Pancreas (tissue), 10 donors: ENCODE measurements around the gene CNDP1. TPM values are rescaled to one million over a fixed set of nuclear protein-coding genes. Genes with fewer than 3 reads are reported as not detected.

ENCODE experiments used
- ATAC-seq, 4 donors: fragments of 200-7000 bp; cut with Tn5 transposase; one replicate each; pipeline versions ENCODE4 v1.8.0 to v1.9.1; 2020; ENCODE audit warnings: mild to moderate bottlenecking in 4 of 4, moderate library complexity in 4 of 4
- DNase-seq, 6 donors: peaks; one replicate each; pipeline ENCODE4 v3.0.0-alpha.2; 2020
- FAIRE-seq: peaks from 2 replicates; lab custom pipeline; 2012; peaks lifted over from hg19 to GRCh38; lab: Jason Lieb, UNC
- H3K27ac ChIP-seq, 4 donors: fragments of 200-600 bp; sonication (generic); 1 replicate in 3 of 4; 2 replicates in 1 of 4; pipeline versions ENCODE4 v1.5.0 to v1.8.0; 2020
- H3K27me3 ChIP-seq, 4 donors: fragments of 200-600 bp; one replicate each; pipeline ENCODE4 v1.8.0; 2021
- H3K36me3 ChIP-seq, 3 donors: fragments of 200-600 bp; sonication (generic) in 1 of 3; one replicate each; pipeline versions ENCODE4 v1.5.0 to v1.8.0; 2020 to 2021
- H3K4me1 ChIP-seq, 3 donors: fragments of 200-600 bp; one replicate each; pipeline ENCODE4 v1.8.0; 2021
- H3K4me3 ChIP-seq, 4 donors: fragments of 200-600 bp; sonication (generic) in 2 of 4; one replicate each; pipeline versions ENCODE4 v1.5.0 to v1.8.0; 2020 to 2021
- H3K9me3 ChIP-seq, 4 donors: fragments of 200-600 bp; one replicate each; pipeline ENCODE4 v1.8.0; 2021
- CTCF ChIP-seq, 4 donors: fragments of 200-600 bp; sonication (generic) in 3 of 4; IDR thresholded peaks; one replicate each; pipeline versions ENCODE4 v1.5.0 to v1.8.0; 2021; ENCODE audit warnings: antibody characterized with exemption in 4 of 4
- WGBS, 2 donors: extraction: QIAGEN DNeasy Blood & Tissue Kit; methylation state at CpG; one replicate each; pipeline ENCODE4 v1.1.7; 2013; 5-methylcytosine and 5-hydroxymethylcytosine counted together
- intact Hi-C, 3 donors: fragments of 100-400 bp; cut with DNase I; formaldehyde crosslinking; loops; one replicate each; pipeline versions ENCODE4 v1.11.1 to v1.14.2; 2022
- polyA plus RNA-seq, 2 donors: library from polyadenylated mRNA; stranded (reverse); fragments of 200-250 nt; gene quantifications; one replicate each; pipeline ENCODE4 v1.2.3, GENCODE V29; 2013
- total RNA-seq, 6 donors: library from RNA; stranded (reverse); fragmentation: NEBNext Ultra II Directional in 4 of 6; extraction: Animal tissue kit (Norgen Biotek cat#: 25700) in 4 of 6; gene quantifications; one replicate each; pipeline versions ENCODE4 v1.2.1 to v1.2.4, GENCODE V29; 2021 to 2023
- donor health status: healthy with polysubstance abuse.
- donor health status: DM: no; HTN: no; CAD: no; lungs with moderate emphysema.
- donor health status: DM: no; HTN: no; CAD: no.
- donor health status: control.
- donor health status: control.
- donor health status: Bipolar disorder and iron deficiency.
- donor health status: DM: yes; HTN: yes; CAD: no.
- donor health status: DM: no; HTN: no; CAD: no.
- donor health status: DM: no; HTN: no; CAD: no.
- donor health status: DM: yes; HTN: yes; CAD: no.

The CNDP1 gene
- total and polyA plus RNA-seq, 8 donors, result 0.09 to 0.84 (median 0.21) TPM; not detected in 2

- no peaks in the 10 kb centered on the region for H3K9me3 ChIP-seq
- DNase-seq (no peak), FAIRE-seq (no peak), ATAC-seq (peak in 3 of 4 donors; percentile 43 to 64 (median 57))
- H3K27ac ChIP-seq, result no peak overlapping the region
- 47 to 50% methylated on average over 9 of the region's 9 CpGs for WGBS, 2 donors
- H3K4me1 ChIP-seq, result peaks cover 0 to 5% (median 0%) of the 10 kb centered on the region in 3 donors
- no peak overlapping the region for H3K4me3 ChIP-seq
- intact Hi-C loops, result no loop called here
- TF ChIP-seq CTCF (IDR thresholded peaks at IDR 0.05), result no peak
- H3K36me3 ChIP-seq, result no peaks in the 10 kb centered on the region
- no peaks in the 10 kb centered on the region for H3K27me3 ChIP-seq
Measured at GRCh38 chr18:74626049-74626874, 92.0 kb downstream of the CNDP1 start.

DNA sequence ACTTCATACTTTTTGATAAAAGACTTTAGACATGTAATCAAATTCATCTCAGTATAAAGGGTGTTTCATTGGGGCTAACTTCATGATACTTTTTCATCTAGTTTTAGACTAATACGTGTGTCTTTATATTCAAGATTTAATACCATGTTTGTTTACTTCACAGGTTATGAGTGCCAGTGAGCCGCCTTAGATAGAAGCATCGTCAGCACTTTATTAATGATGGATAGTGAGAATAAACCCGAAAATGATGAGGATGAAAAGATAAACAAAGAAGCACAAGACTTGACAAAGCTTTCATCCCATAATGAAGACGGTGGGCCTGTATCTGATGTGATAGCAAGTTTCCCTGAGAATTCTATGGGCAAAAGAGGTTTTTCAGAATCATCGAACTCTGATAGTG, 96.5 kb downstream of the CNDP1 start:
- DNase-seq (no peak), ATAC-seq (no peak), FAIRE-seq (no peak)
- 87 to 93% methylated on average over 6 of the region's 6 CpGs for WGBS, 2 donors
- intact Hi-C loops, result no loop called here
- Histone ChIP-seq H3K4me3 (no peak overlapping the region), H3K27me3 (no peaks in the 10 kb centered on the region), H3K4me1 (peaks cover 0 to 5% (median 0%) of the 10 kb centered on the region in 3 donors), H3K27ac (no peak overlapping the region), H3K9me3 (no peaks in the 10 kb centered on the region), H3K36me3 (peaks cover 0 to 7% (median 0%) of the 10 kb centered on the region in 3 donors)
- no peak for TF ChIP-seq CTCF (IDR thresholded peaks at IDR 0.05)

- FAIRE-seq (no peak), ATAC-seq (no peak), DNase-seq (no peak)
- 77 to 85% methylated on average over 2 of the region's 2 CpGs for WGBS, 2 donors
- Histone ChIP-seq H3K36me3 (peaks cover 0 to 7% (median 0%) of the 10 kb centered on the region in 3 donors), H3K9me3 (no peaks in the 10 kb centered on the region), H3K4me3 (no peak overlapping the region), H3K4me1 (peaks cover 0 to 1% (median 0%) of the 10 kb centered on the region in 3 donors), H3K27ac (no peak overlapping the region), H3K27me3 (no peaks in the 10 kb centered on the region)
- intact Hi-C loops, result no loop called here
- TF ChIP-seq CTCF (IDR thresholded peaks at IDR 0.05), result no peak
Measured at GRCh38 chr18:74631212-74631611, 96.9 kb downstream of the CNDP1 start.

DNA sequence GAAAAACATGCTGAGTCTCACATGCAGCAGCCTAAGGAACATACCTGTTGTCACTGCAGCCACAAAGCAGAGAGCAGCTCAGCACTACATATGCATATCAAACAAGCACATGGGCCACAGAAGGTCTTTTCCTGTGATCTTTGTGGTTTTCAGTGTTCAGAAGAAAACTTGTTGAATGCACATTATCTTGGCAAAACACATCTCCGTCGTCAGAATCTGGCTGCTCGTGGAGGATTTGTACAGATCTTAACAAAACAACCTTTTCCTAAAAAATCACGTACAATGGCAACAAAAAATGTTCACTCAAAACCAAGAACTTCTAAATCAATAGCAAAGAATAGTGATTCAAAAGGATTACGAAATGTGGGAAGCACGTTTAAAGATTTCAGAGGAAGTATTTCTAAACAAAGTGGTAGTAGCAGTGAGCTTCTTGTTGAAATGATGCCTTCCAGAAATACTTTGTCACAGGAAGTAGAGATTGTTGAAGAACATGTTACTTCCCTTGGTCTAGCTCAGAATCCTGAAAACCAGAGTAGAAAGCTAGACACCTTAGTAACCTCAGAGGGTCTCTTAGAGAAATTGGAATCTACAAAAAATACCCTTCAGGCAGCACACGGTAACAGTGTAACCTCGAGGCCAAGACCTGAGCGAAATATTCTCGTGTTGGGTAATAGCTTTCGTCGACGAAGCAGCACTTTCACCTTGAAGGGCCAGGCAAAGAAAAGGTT, 97.5 kb downstream of the CNDP1 start:
- H3K36me3 ChIP-seq, result peaks cover 0 to 7% (median 0%) of the 10 kb centered on the region in 3 donors
- no peaks in the 10 kb centered on the region for H3K4me1 ChIP-seq
- H3K27me3 ChIP-seq, result no peaks in the 10 kb centered on the region
- 83 to 87% methylated on average over 13 of the region's 13 CpGs for WGBS, 2 donors
- H3K27ac ChIP-seq, result no peak overlapping the region
- TF ChIP-seq CTCF (IDR thresholded peaks at IDR 0.05), result no peak
- ATAC-seq (no peak), FAIRE-seq (no peak), DNase-seq (no peak)
- H3K4me3 ChIP-seq, result no peak overlapping the region
- intact Hi-C loops, result no loop called here
- no peaks in the 10 kb centered on the region for H3K9me3 ChIP-seq
